NB4 (cell line): ENCODE data around the gene GYS1.

Experiments
- DNase-seq: peaks from one replicate; pipeline ENCODE4 v3.0.0; 2010; ENCODE audit warnings: low read depth
- H3K4me3 ChIP-seq: one replicate; pipeline ENCODE4 v1.5.1; 2011; ENCODE audit warnings: mild to moderate bottlenecking, low read depth, low read length, moderate library complexity
- MYC ChIP-seq: IDR thresholded peaks from 2 replicates; pipeline ENCODE4 v1.6.1; 2011; ENCODE audit warnings: low read depth, low read length
- POLR2A ChIP-seq: IDR thresholded peaks from 2 replicates; pipeline ENCODE4 v1.6.1; 2011; ENCODE audit warnings: mild to moderate bottlenecking; ENCODE audit not compliant: insufficient read length; ENCODE audit errors: extremely low read depth
- TF ChIP-seq, protein P1 (sequence below): IDR thresholded peaks from one replicate; pipeline ENCODE4 v1.5.1; 2012; ENCODE audit warnings: low read depth, low read length
- TF ChIP-seq, protein P2 (sequence below): IDR thresholded peaks from 2 replicates; pipeline ENCODE4 v1.6.1; 2011; ENCODE audit warnings: low read depth, low read length

The GYS1 gene

DNA sequence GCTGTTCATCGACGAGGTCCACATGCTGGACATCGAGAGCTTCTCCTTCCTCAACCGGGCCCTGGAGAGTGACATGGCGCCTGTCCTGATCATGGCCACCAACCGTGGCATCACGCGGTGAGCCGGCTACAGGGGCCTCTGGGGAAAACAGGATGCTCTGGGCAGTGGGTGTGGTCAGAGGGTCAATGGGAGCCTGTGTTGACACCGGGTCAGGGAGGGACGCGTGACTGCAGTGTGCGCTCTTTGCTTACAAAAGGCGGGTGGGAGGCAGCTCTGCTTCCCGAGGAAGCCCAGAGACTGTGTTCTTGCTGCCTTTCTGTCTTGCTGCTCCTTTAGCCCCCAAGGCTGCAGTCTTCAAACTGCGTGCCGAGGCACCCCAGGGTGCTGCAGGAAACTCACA lies 18.1 kb upstream of the GYS1 start:
- H3K4me3 ChIP-seq, result no peak overlapping the region
- TF ChIP-seq, protein P1, sequence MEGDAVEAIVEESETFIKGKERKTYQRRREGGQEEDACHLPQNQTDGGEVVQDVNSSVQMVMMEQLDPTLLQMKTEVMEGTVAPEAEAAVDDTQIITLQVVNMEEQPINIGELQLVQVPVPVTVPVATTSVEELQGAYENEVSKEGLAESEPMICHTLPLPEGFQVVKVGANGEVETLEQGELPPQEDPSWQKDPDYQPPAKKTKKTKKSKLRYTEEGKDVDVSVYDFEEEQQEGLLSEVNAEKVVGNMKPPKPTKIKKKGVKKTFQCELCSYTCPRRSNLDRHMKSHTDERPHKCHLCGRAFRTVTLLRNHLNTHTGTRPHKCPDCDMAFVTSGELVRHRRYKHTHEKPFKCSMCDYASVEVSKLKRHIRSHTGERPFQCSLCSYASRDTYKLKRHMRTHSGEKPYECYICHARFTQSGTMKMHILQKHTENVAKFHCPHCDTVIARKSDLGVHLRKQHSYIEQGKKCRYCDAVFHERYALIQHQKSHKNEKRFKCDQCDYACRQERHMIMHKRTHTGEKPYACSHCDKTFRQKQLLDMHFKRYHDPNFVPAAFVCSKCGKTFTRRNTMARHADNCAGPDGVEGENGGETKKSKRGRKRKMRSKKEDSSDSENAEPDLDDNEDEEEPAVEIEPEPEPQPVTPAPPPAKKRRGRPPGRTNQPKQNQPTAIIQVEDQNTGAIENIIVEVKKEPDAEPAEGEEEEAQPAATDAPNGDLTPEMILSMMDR, result no peak
- TF ChIP-seq MYC (no peak), POLR2A (no peak)
- TF ChIP-seq, protein P2, sequence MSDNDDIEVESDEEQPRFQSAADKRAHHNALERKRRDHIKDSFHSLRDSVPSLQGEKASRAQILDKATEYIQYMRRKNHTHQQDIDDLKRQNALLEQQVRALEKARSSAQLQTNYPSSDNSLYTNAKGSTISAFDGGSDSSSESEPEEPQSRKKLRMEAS, result no peak
- DNase-seq, result no peak

DNA sequence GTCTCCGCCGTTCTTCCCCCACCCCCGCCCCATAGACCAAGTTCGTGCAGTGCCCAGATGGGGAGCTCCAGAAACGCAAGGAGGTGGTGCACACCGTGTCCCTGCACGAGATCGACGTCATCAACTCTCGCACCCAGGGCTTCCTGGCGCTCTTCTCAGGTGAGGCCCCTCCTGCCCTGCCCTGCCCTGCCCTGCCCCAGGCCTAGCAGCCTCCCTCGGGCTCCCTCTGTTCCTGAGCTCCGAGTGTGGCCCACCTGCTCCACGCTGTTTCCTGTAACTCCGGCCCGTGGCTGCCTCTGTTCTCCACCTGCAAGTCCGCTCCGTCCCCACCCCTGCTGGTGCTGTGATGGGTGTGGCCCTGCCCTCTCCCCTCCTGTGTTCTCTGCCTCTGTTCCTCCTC lies 17.3 kb upstream of the GYS1 start:
- TF ChIP-seq, protein P1, result no peak
- TF ChIP-seq POLR2A (no peak), MYC (no peak)
- TF ChIP-seq, protein P2, result no peak
- no peak overlapping the region for H3K4me3 ChIP-seq
- DNase-seq, result no peak

DNA sequence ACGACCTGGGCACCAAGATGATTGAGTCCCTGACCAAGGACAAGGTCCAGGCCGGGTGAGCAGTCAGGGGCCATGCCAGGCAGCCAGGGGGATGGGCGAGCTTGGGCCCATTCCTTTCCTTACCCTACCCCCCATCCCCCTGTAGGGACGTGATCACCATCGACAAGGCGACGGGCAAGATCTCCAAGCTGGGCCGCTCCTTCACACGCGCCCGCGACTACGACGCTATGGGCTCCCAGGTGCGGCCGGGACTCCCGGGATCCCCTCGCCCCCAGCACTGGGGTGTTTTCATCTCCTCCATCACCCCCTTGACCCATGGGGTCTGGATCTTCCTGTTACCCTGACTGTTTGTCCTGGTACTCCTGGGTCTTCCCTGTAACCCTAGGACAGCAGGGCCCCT lies 16.7 kb upstream of the GYS1 start:
- no peak for DNase-seq
- TF ChIP-seq, protein P2, result no peak
- TF ChIP-seq, protein P1, result no peak
- TF ChIP-seq POLR2A (no peak), MYC (no peak)
- no peak overlapping the region for H3K4me3 ChIP-seq

DNA sequence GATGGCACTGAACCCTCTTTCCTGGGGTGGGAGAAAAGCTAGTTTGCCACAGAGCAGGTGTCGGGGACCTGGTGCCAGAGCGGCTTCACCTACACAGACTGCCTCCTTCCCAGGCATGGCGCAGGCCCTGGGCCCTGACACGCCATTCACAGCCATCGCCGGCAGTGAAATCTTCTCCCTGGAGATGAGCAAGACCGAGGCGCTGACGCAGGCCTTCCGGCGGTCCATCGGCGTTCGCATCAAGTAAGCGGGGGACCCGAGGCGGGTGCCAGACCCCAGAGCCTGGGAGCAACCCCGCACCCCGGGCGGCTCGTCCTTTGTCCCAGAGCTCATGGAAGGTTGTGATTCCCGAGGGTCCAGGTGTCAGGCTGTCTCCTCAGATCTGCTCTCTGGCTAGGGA lies 13.8 kb upstream of the GYS1 start:
- no peak for DNase-seq
- TF ChIP-seq, protein P2, result no peak
- TF ChIP-seq MYC (no peak), POLR2A (no peak)
- TF ChIP-seq, protein P1, result no peak

DNA sequence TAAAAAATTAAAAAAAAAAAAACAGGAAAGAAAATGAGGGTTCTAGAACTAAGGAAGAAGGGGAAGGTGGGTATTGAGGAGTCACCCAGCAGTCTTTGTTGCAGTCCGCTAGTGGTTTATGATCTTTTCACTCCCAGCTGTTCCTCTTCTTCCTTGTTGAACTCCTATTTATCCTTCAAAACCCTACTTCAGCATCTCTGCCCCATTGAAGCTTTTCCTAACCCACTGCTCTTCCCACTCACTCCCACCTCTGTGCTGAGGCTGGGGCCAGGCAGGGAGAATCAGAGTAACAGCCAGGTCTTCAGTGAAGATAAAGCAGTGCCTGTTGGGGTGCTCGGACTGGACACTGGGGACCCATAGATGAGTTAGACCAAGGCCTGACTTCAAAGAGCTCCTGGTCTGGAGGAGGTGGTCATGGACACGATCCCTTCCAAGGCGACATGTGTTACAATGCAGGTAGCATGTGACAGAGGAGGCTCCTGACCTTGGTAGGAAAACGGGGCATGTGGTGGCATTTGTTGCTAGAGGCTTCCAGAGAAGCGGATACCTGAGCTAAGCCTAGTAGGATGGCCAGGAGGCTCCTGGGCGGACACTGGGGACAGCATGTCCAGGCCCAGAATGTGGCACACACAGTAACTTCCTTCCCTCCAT lies 12.0 kb upstream of the GYS1 start:
- DNase-seq, result no peak
- TF ChIP-seq MYC (no peak), POLR2A (no peak)
- TF ChIP-seq, protein P1, result no peak
- TF ChIP-seq, protein P2, result no peak
- H3K4me3 ChIP-seq, result no peak overlapping the region

More for the DNA sequence above, 13.8 kb upstream of the GYS1 start:
- H3K4me3 ChIP-seq, result no peak overlapping the region

DNA sequence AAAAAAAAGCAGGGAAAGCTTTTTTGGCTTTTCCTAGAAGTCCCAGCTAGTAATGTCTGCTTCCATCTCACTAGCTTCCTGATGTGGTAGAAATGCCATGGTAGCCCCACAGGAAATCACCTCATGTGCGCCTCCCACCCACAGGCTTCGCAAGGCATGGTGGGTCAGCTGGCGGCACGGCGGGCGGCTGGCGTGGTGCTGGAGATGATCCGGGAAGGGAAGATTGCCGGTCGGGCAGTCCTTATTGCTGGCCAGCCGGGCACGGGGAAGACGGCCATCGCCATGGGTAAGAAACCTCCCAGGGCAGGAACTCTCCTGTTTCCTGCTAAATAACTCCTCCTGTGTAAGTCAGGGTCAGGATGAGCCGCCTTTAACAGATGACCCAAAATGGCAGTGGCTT lies 11.0 kb upstream of the GYS1 start:
- DNase-seq, result no peak
- no peak overlapping the region for H3K4me3 ChIP-seq
- no peak for TF ChIP-seq MYC
- no peak for TF ChIP-seq POLR2A
- TF ChIP-seq, protein P2, result no peak
- TF ChIP-seq, protein P1, result no peak
